HepG2 (cell line): ENCODE measurements around the gene ABCF1. TPM values are rescaled to one million over a fixed set of nuclear protein-coding genes. Genes with fewer than 3 reads are reported as not detected.

Source experiments
- ATF7-NPFF ChIP-seq: sonication (generic); formaldehyde crosslinking; IDR thresholded peaks from 2 replicates; pipeline ENCODE4 v1.8.1; 2023; ENCODE audit warnings: mild to moderate bottlenecking, low read depth, missing genetic modification reagents, moderate library complexity
- CENPX ChIP-seq: sonication (generic); formaldehyde crosslinking; IDR thresholded peaks from 2 replicates; pipeline ENCODE4 v1.9.0; 2021; ENCODE audit warnings: mild to moderate bottlenecking, missing genetic modification reagents, moderate library complexity
- GLI4 ChIP-seq: sonication (generic); formaldehyde crosslinking; IDR thresholded peaks from 2 replicates; pipeline ENCODE4 v1.5.1; 2020; ENCODE audit warnings: missing genetic modification reagents, mild to moderate bottlenecking, moderate library complexity, borderline replicate concordance
- HCFC1 ChIP-seq: fragments of 150-350 bp; IDR thresholded peaks from 2 replicates; pipeline ENCODE4 v1.6.1; 2014; ENCODE audit warnings: low read depth, low read length
- KAT2B ChIP-seq: fragments of 150-350 bp; IDR thresholded peaks from 2 replicates; pipeline ENCODE4 v1.6.1; 2014; ENCODE audit warnings: low read depth, low read length, borderline replicate concordance
- MAFK ChIP-seq, 2 experiments: IDR thresholded peaks in 1 of 2; conservative IDR thresholded peaks in 1 of 2; 2 replicates each; pipeline ENCODE4 v1.6.1; 2011; ENCODE audit warnings: improper control_type of control experiment in 2 of 2, low read length in 2 of 2
- MED13 ChIP-seq: sonication (generic); formaldehyde crosslinking; IDR thresholded peaks from 2 replicates; pipeline ENCODE4 v1.5.0; 2020; ENCODE audit warnings: missing genetic modification reagents
- NAIF1 ChIP-seq: sonication (generic); formaldehyde crosslinking; IDR thresholded peaks from 2 replicates; pipeline ENCODE4 v1.5.0; 2020; ENCODE audit warnings: mild to moderate bottlenecking, missing genetic modification reagents, borderline replicate concordance
- SCMH1 ChIP-seq: sonication (generic); formaldehyde crosslinking; IDR thresholded peaks from 2 replicates; pipeline ENCODE4 v1.9.0; 2021; ENCODE audit warnings: missing genetic modification reagents, mild to moderate bottlenecking, borderline replicate concordance
- ZBTB40 ChIP-seq, 2 experiments: fragments of 450-650 bp in 1 of 2; sonication (generic) in 1 of 2; formaldehyde crosslinking in 1 of 2; IDR thresholded peaks; 2 replicates each; pipeline versions ENCODE4 v1.6.1 to v1.8.0; 2016 to 2022; ENCODE audit warnings: antibody characterized with exemption in 1 of 2, mild to moderate bottlenecking in 1 of 2, missing genetic modification reagents in 1 of 2
- ZFP36L1 ChIP-seq: sonication (generic); formaldehyde crosslinking; IDR thresholded peaks from 2 replicates; pipeline ENCODE4 v1.8.0; 2022; ENCODE audit warnings: mild to moderate bottlenecking, missing genetic modification reagents, moderate library complexity
- ZNF136 ChIP-seq: sonication (generic); formaldehyde crosslinking; IDR thresholded peaks from 2 replicates; pipeline ENCODE4 v1.8.1; 2022; ENCODE audit warnings: low read depth, mild to moderate bottlenecking, moderate library complexity, missing genetic modification reagents
- ZNF207 ChIP-seq: fragments of 450-650 bp; IDR thresholded peaks from 2 replicates; pipeline ENCODE4 v1.6.1; 2016; ENCODE audit warnings: antibody characterized with exemption, borderline replicate concordance
- ZNF281 ChIP-seq: sonication (generic); formaldehyde crosslinking; IDR thresholded peaks from 2 replicates; pipeline ENCODE4 v1.4.0; 2020; ENCODE audit warnings: missing genetic modification reagents, borderline replicate concordance
- ZNF543 ChIP-seq: sonication (generic); formaldehyde crosslinking; IDR thresholded peaks from 2 replicates; pipeline ENCODE4 v1.4.0; 2020; ENCODE audit warnings: mild to moderate bottlenecking, missing genetic modification reagents
- polyA plus RNA-seq, 8 experiments: library from polyadenylated mRNA; depleted of rRNA in 3 of 8; stranded (reverse) in 7 of 8; unstranded in 1 of 8; fragments of >200 nt; fragmentation: Illumina TruSeq in 4 of 8; extraction: Trizol in 4 of 8; gene quantifications; 2 replicates each; pipeline versions ENCODE4 v1.2.1 to v1.2.3, GENCODE V29; 2011 to 2016; ENCODE audit warnings: low read depth in 4 of 8, missing spikeins in 1 of 8, mixed read lengths in 1 of 8; ENCODE audit not compliant: insufficient read depth in 1 of 8
- total RNA-seq, 5 experiments: library from RNA; depleted of rRNA; stranded (reverse); fragments of >200 nt; fragmentation: Illumina TruSeq; extraction: Trizol; gene quantifications; 2 replicates each; pipeline ENCODE4 v1.2.3, GENCODE V29; 2016; ENCODE audit warnings: low read depth in 1 of 5

ABCF1 gene
- total and polyA plus RNA-seq, 2 of the 13 experiments (the other 11 are each of a cell fraction or from before 2014, with no cell fraction given) = 25.4 to 98.9 TPM

GRCh38 chr6:30614843-30615218, 43.6 kb downstream of the ABCF1 start (continued):
- TF ChIP-seq ZNF281 (CRISPR knock-in tag) = no peak
- no peak for TF ChIP-seq HCFC1
- TF ChIP-seq SCMH1 = no peak
- TF ChIP-seq MAFK (conservative IDR thresholded peaks at IDR 0.05 in 1 of 2, IDR thresholded peaks at IDR 0.05 in 1 of 2; ENCODE audit: low read length in 2 of 2) = no peak
- no peak for TF ChIP-seq NAIF1 (CRISPR knock-in tag)
- TF ChIP-seq ZNF543 (CRISPR knock-in tag) = no peak
- TF ChIP-seq ATF7-NPFF (CRISPR knock-in tag) = no peak
- TF ChIP-seq KAT2B = no peak
- no peak for TF ChIP-seq ZNF207
- no peak for TF ChIP-seq CENPX (CRISPR knock-in tag)
- no peak for TF ChIP-seq ZBTB40 (IDR thresholded peaks at IDR 0.05)
- TF ChIP-seq ZBTB40 (CRISPR knock-in tag; IDR thresholded peaks at IDR 0.05) = no peak; the same call in 1 of the 2 replicates
- TF ChIP-seq ZFP36L1 (CRISPR knock-in tag) = no peak
- TF ChIP-seq MED13 = no peak
- no peak for TF ChIP-seq GLI4
- no peak for TF ChIP-seq ZNF136 (CRISPR knock-in tag)
